Measurements from ENCODE around the gene PDZRN3.

PDZRN3 gene

GRCh38 chr3:73624821-73625665 lies at the start of gene PDZRN3:
Gene PDZRN3 (minus strand): TSS chr3:73624941.
- no peak for DNase-seq (ENCODE audit: low spot score)

- DNase-seq (ENCODE audit: low spot score) = no peak
These were observed 49.5 kb upstream of the PDZRN3 start for GRCh38 chr3:73674280-73674679.

- peak; percentile 2 for DNase-seq (ENCODE audit: low spot score)
These were observed 44.5 kb upstream of the PDZRN3 start for GRCh38 chr3:73669260-73669659.

- DNase-seq (ENCODE audit: low spot score) = no peak
These were observed 43.6 kb upstream of the PDZRN3 start for GRCh38 chr3:73668391-73668790.

GRCh38 chr3:73667889-73668288 lies 43.1 kb upstream of the PDZRN3 start:
- DNase-seq (ENCODE audit: low spot score) = no peak

DNA sequence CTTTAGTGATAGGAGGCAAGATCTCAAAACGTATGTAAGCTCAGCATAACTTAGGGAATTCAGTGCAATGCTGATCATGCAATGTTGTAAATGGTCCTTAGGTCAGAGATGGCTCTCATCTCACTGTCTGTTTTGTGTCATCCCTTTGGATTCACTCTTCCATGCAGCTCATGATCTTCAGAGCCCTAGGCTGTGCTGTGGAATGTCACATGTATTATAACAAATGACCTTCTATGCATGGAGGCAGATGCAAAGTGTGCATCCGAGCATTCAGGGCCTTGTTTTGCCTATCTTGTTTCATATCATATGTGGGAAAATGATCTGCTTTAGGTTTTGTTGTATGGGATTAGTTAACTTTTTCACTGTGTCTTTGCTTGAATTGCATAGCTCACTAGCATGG lies 40.5 kb upstream of the PDZRN3 start:
- no peak for DNase-seq (ENCODE audit: low spot score)

DNA sequence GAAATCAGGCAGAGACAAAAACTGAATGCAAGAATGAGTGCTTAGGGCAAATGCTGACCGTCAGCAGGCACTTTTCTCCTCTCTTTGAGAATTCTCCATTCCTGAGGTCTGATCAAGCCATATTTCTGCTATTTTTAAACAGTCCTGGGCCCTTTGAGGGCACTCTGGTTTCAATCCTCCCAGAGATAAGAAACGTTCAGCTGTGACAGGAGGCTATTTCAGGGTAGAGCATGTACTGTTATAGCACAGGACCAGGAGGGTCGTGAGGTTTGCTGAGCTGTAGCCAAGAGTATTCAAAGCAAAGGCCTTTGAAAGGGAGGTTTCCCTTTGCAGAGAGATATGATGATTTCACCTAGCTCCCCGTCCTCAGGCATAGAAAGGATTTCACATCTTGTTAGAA lies 39.6 kb upstream of the PDZRN3 start:
- no peak for DNase-seq (ENCODE audit: low spot score)

GRCh38 chr3:73663495-73663894 lies 38.8 kb upstream of the PDZRN3 start:
- DNase-seq (ENCODE audit: low spot score) = no peak

DNA sequence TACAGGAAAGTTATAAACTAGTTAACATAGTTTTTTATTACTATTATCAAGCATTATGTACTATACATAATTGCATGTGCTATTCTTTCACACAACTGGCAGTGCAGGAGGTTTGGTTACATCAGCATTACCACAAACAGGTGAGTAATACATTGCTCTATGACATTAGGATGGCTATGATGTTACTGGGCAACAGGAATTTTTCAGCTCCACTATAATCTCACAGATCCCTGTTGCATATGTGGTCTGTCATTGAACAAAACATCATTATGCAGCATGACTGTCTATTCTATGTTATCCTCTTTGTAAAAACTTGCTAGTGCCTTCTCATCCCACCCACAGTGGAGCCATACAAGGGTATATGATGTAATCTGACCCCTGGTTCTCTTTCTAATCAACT lies 36.5 kb upstream of the PDZRN3 start:
- DNase-seq (ENCODE audit: low spot score) = no peak

DNA sequence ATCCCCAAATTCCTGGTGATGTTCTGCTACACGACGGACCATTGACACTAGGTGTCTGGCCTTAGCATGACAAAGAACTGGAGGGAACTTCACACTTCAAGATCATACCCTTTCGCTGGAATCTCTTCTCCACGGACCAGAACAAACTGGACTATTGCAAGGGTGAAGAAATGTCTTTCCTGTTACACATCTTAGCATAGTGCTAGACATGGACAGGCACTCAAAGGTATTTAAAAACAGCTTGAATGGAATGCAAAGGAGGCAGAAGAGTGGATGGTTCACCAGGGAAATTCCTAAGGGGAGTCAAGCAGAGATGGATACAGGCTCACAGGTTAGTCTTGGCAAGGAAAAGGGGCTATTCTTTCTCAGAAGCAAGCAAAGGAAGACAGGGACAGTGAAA lies 33.5 kb upstream of the PDZRN3 start:
- no peak for DNase-seq (ENCODE audit: low spot score)

- DNase-seq (ENCODE audit: low spot score) = no peak
These were observed 32.4 kb upstream of the PDZRN3 start for GRCh38 chr3:73657186-73657585.

GRCh38 chr3:73656241-73656890 lies 31.6 kb upstream of the PDZRN3 start:
- no peak for DNase-seq (ENCODE audit: low spot score)

DNA sequence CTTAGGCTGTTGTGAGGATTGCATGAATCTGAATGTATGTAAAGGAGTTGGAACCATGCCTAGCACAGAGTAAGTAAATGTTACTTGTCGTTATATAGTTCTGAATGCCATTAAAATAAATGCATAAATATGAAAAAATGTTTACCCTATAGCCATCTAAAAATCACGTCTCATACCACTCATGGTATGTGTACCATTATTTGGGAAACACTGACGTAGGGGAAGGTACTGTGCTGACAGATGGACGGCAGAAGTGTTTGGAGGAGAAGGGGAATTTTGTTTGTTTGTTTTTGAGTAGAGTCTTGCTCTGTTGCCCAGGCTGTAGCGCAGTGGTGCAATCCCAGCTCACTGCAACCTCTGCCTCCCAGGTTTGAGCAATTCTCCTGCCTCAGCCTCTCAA lies 30.5 kb upstream of the PDZRN3 start:
- DNase-seq (ENCODE audit: low spot score) = no peak

DNA sequence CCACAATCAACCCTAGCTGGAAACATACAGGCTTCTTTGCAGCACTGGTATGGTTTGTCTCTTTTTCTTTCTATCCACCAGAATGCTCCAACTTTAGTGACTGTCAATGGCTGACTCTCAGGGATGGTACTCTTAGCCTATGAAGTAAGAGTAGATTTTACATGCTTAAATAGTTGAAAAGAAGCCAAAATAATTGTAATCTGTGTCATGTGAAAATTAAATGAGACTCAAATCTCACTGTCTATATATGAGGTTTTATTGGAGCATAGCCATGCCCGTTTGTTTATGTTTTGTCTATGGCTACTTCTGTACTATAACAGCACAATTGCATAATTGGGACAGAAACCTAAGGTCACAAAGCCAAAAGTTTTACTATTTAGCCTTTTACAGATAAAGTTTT lies 29.1 kb upstream of the PDZRN3 start:
- DNase-seq (ENCODE audit: low spot score) = no peak

DNA sequence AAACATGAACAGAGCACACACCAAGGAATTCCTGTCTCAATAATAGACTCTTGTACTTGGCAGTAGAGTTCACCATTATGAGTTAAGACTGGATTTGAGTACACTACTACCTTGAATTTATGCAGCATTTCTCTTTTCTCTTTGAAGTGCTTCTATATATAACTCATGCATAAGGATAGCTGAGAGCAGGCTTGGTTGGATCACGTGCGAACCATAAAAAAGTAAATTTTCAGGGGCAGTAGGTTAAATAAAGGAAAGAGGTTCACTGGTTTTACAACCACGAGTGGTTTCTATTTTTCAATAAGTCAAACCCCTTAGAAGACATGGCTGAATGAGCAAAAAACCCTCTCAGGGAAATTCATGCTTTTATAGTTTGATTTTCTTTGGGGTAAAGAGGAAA lies 28.6 kb upstream of the PDZRN3 start:
- no peak for DNase-seq (ENCODE audit: low spot score)

DNA sequence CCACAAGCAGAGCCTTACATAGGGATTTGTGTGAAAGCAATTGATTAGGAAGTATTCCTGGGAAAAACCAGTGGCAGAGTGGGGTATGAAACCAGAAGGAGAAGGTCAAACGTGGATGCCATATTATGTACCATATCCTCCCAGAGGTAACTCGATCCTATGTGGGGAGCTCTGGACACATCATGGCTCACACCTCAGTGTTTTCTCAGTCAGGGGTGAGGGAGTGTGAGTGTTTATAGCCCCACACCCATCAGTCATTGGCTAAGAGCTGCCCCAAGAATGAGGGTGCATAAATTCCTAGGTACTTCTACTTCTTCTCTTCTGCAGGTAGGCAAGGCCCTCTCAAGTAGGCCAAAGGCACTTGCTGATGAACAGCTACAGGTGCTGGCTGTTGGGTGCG lies 28.2 kb upstream of the PDZRN3 start:
- DNase-seq (ENCODE audit: low spot score) = no peak

DNA sequence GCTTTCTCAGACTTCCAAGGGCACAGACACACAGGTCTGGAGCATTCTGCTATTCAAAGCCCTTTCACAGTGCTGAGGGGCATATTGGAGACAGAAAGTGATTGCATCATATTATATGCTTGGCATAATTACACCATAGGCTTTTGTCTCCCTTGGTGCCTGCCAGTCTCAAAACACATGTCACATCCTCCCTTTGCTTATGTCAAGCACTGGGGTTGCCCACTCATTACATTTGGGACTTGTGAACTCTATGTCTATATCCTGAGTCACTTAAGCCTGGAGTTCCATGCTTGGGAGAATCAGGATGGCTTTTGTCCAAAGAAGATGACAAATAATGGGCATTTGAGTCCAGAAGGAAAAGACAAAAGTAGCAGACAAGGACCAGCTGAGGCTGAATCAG lies 12.3 kb upstream of the PDZRN3 start:
- no peak for DNase-seq (ENCODE audit: low spot score)

DNA sequence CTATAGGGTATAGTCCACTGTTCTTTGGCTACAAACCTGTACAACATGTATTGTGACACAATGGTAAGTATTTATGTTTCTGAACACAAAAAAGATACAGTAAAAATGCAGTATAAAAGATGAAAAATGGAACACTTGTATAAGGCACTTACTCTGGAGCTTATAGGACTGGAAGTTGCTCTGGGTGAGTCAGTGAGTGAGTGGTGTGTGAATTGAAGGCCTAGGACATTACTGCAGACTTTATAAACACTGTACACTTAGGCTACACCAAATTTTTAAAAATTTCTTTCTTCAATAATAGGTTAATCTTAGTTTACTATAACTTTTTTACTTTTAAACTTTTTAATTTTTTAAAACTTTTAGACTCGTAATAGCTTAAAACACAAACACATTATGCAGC lies 10.5 kb upstream of the PDZRN3 start:
- no peak for DNase-seq (ENCODE audit: low spot score)

DNA sequence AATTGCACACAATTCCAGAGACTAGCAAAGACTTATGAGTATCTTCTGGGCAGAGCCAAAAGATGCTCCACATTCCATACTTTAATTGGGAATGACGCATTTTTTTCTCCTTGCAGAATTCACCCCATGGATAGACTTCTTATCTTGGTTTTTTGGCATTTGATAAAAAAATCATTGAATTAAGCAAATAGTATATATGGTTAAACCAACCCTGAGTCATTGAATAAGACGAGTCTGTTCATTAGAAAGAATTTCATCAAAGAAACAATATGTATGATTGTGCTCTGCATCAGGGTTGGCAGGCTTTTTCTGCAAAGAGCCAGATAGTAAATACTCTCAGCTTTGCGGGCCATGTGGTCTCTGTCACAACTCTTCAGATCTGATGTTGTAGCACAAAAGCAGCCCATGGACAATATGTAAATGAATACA lies 9.2 kb upstream of the PDZRN3 start:
- DNase-seq (ENCODE audit: low spot score) = no peak

DNA sequence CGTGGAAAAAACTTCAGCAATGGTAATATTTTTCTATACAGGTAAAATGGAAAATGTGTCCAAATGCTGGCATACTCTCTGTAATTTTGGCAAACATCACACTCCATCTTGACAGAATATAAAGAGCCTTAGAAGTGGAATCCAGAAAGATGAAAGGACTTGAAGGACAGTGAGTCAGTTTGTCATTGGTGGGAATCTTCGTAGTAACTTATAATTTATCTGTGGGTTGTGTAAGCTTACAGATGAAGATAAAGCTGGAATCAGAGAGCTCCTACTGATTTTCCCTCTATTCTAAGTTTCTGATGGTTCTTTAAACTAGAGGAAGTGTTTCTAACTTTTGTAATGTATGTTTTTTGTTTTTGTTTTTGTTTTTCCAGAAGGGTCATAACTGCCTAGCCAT lies 8.7 kb upstream of the PDZRN3 start:
- DNase-seq (ENCODE audit: low spot score) = no peak

- no peak for DNase-seq (ENCODE audit: low spot score)
These were observed 1.4 kb upstream of the PDZRN3 start for GRCh38 chr3:73626106-73626505.

DNA sequence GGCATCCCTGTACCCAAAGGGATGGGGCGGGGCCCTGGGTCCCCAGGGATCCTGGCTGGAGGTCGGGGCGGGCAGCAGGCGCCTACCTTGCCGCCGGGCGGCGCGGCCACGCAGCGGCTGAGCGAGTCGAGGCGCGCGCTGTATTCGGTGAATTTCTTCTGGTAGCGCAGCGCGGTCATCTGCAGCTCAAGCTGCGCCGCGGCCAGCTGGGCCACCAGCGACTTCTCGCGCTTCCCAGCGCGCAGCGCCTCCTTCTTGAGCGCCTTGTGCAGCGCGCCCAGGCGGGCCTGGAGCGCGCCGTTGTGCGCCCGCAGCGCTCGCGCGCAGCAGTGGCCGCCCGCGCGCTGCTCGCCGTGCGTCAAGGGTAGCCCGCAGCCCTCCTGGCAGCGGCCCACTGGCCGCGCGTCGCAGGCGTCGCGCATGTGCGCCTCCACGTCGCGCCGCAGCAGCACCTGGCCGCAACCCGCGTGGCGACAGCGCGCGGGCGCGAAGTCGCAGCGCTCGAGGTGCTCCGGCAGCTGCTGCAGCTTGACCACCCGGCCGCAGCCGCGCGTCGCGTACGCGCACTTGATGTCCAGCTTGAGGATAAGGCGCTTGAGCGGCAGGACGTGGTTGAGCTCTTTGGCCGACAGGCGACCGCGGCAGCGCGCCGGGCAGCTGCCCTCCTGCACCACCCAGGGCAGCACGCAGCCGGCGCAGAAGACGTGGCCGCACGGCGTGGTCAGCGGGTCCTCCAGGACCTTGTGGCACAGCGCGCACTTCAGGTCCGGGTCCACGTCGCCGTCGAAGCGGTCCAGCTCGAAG lies 522 bp downstream of the PDZRN3 start:
- DNase-seq (ENCODE audit: low spot score) = peak; percentile 32

- no peak for DNase-seq (ENCODE audit: low spot score)
These were observed 1.4 kb downstream of the PDZRN3 start for GRCh38 chr3:73623346-73623745.

Measured in globus pallidus (tissue), 1 donor.